NK-92 treated with Interleukin-12 subunit alpha and Interleukin-12 subunit beta, amount 100 ng/mL, for 24 hours (cell line): ENCODE measurements around the gene EIF4E2.

Experiments used
- DNase-seq: peaks from one replicate; lab custom pipeline; 2025; lab: John Stamatoyannopoulos, UW

Gene EIF4E2

GRCh38 chr2:232538671-232539070 lies 11.8 kb upstream of the EIF4E2 start:
- no peak for DNase-seq

- no peak for DNase-seq
Measured at GRCh38 chr2:232539298-232540231, 10.9 kb upstream of the EIF4E2 start, which contains the start of gene CHRNG. TSS of gene CHRNG (plus strand) at chr2:232539692. CDS start at chr2:232539748, 56 bp downstream.

GRCh38 chr2:232540441-232541041 lies 9.9 kb upstream of the EIF4E2 start:
- DNase-seq: no peak

- DNase-seq: no peak
Measured at GRCh38 chr2:232541195-232541960, 9.1 kb upstream of the EIF4E2 start.

- no peak for DNase-seq
Measured at GRCh38 chr2:232541961-232542714, 8.4 kb upstream of the EIF4E2 start.

- DNase-seq: no peak
Measured at GRCh38 chr2:232542715-232543467, 7.6 kb upstream of the EIF4E2 start.

GRCh38 chr2:232543491-232543890 lies 7.0 kb upstream of the EIF4E2 start:
- no peak for DNase-seq

GRCh38 chr2:232543928-232544631 lies 6.4 kb upstream of the EIF4E2 start:
- no peak for DNase-seq

GRCh38 chr2:232544674-232545073 lies 5.8 kb upstream of the EIF4E2 start:
- no peak for DNase-seq

- DNase-seq: no peak
Measured at GRCh38 chr2:232545511-232546375, 4.7 kb upstream of the EIF4E2 start.

GRCh38 chr2:232547991-232548390 lies 2.5 kb upstream of the EIF4E2 start:
- DNase-seq: no peak

- DNase-seq: no peak
Measured at GRCh38 chr2:232549655-232550353, 685 bp upstream of the EIF4E2 start.

GRCh38 chr2:232551250-232551638 lies 755 bp downstream of the EIF4E2 start:
- DNase-seq: no peak

- no peak for DNase-seq
Measured at GRCh38 chr2:232551776-232552175, 1.3 kb downstream of the EIF4E2 start.

- DNase-seq: no peak
Measured at GRCh38 chr2:232556426-232556825, 5.9 kb downstream of the EIF4E2 start.

GRCh38 chr2:232562515-232563151 lies 12.1 kb downstream of the EIF4E2 start:
- DNase-seq: no peak

- DNase-seq: no peak
Measured at GRCh38 chr2:232563580-232563979, 13.1 kb downstream of the EIF4E2 start.

- no peak for DNase-seq
Measured at GRCh38 chr2:232567721-232568120, 17.2 kb downstream of the EIF4E2 start.
